ENCODE results near the gene SLC26A11.

GRCh38 chr17:80248894-80249710, 28.9 kb downstream of the SLC26A11 start:
- TF ChIP-seq CTCF (conservative IDR thresholded peaks at IDR 0.05 in 1 of 2, IDR thresholded peaks at IDR 0.05 in 1 of 2; ENCODE audit: low read depth in 1 of 2, low read length in 2 of 2) (no peak), EZH2 (IDR thresholded peaks at IDR 0.05; ENCODE audit: low read length, missing control alignments) (no peak)
